ENCODE results near the gene OPHN1.

GRCh38 chrX:68354879-68355628 lies 78.2 kb downstream of the OPHN1 start:
- TF ChIP-seq CTCF (IDR thresholded peaks at IDR 0.05; ENCODE audit: low read length) = no peak
- TF ChIP-seq EZH2 (optimal IDR thresholded peaks at IDR 0.05; ENCODE audit: low read depth, low read length) = no peak
- TF ChIP-seq EZH2phosphoT487 (IDR thresholded peaks at IDR 0.05; ENCODE audit: low read length) = no peak

Measured in MM.1S (cell line).